ENCODE data around the gene ZNF511. TPM values are rescaled to one million over a fixed set of nuclear protein-coding genes. Genes with fewer than 3 reads are reported as not detected.

ZNF511 gene
- total RNA-seq, 1 experiment from 2014 or later: 89.4 TPM

DNA sequence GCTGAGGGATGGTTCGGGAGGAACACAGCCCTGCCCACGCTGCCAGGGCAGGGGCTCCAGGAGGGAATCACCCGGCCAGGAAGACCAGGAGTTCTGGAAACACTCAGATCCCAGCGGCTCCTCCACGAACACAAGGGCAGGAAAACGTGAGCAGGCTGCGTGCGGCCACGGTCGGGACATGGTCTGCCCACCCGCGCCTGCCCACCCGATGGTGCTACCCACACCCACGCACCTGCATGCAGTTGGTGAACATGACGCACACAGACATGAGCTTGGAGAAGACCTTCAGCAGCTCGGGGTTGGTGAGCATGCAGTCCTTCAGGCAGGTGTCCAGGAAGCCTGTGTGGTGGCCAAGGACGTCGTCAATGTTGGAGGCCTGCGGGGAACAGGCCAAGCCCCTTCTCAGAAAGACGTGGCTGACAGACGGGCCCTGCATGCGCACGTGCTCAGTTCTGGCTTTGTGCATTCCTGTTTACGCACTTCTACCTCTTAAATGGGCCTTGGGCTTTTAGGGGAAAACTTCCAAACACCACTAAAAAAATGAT is 25.8 kb upstream of the ZNF511 start:
- Mint-ChIP-seq H3K36me3 (ENCODE audit: insufficient read depth in 1 of 3, low read depth in 3 of 3) (peaks cover 20 to 67% (median 58%) of the 10 kb centered on the region in 3 experiments; a peak in 6 of 7 replicates), H3K4me1 (no peaks in the 10 kb centered on the region), H3K9me3 (no peaks in the 10 kb centered on the region), H3K27ac (no peak overlapping the region), H3K27me3 (ENCODE audit: low read depth) (no peaks in the 10 kb centered on the region), H3K4me3 (no peak overlapping the region)
- H3K18ac ChIP-seq (ENCODE audit: insufficient read length, low read depth, low read length): no peak overlapping the region
- no peaks in the 10 kb centered on the region for H3K27me3 ChIP-seq (ENCODE audit: insufficient read depth, low read length)
- H2BK5ac ChIP-seq (ENCODE audit: insufficient read length, low read length): no peak overlapping the region
- no peak overlapping the region for H2BK20ac ChIP-seq (ENCODE audit: low read depth, low read length, poor library complexity, severe bottlenecking)
- H3K23me2 ChIP-seq (ENCODE audit: insufficient read length, low read depth, low read length, poor library complexity, severe bottlenecking): no peaks in the 10 kb centered on the region
- no peak for DNase-seq
- H3T11ph ChIP-seq (ENCODE audit: low read length): no peak overlapping the region
- H3K14ac ChIP-seq (ENCODE audit: insufficient read depth, low read length): no peak overlapping the region
- no CpG with 5 or more reads among the region's 24 CpGs for WGBS (ENCODE audit: extremely low coverage, insufficient read length, low lambda C conversion rate)
- no peak overlapping the region for H2AFZ ChIP-seq (ENCODE audit: low read length)
- TF ChIP-seq, protein P1, sequence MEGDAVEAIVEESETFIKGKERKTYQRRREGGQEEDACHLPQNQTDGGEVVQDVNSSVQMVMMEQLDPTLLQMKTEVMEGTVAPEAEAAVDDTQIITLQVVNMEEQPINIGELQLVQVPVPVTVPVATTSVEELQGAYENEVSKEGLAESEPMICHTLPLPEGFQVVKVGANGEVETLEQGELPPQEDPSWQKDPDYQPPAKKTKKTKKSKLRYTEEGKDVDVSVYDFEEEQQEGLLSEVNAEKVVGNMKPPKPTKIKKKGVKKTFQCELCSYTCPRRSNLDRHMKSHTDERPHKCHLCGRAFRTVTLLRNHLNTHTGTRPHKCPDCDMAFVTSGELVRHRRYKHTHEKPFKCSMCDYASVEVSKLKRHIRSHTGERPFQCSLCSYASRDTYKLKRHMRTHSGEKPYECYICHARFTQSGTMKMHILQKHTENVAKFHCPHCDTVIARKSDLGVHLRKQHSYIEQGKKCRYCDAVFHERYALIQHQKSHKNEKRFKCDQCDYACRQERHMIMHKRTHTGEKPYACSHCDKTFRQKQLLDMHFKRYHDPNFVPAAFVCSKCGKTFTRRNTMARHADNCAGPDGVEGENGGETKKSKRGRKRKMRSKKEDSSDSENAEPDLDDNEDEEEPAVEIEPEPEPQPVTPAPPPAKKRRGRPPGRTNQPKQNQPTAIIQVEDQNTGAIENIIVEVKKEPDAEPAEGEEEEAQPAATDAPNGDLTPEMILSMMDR (conservative IDR thresholded peaks at IDR 0.05): no peak
- no peaks in the 10 kb centered on the region for H3K4me1 ChIP-seq (ENCODE audit: insufficient read depth, low read length)
- no peak overlapping the region for H3K23ac ChIP-seq (ENCODE audit: insufficient read length, low read depth, low read length)
- H2BK120ac ChIP-seq (ENCODE audit: low read depth, low read length, poor library complexity, severe bottlenecking): no peak overlapping the region
- no peak overlapping the region for H4K8ac ChIP-seq (replicated peaks; ENCODE audit: insufficient read length, low read depth, low read length)
- no peak overlapping the region for H3K27ac ChIP-seq (ENCODE audit: insufficient read length, low read depth, low read length)
- H2BK12ac ChIP-seq (ENCODE audit: insufficient read length, low read depth, low read length): no peak overlapping the region
- H3K56ac ChIP-seq (ENCODE audit: insufficient read length, low read depth, low read length): no peak overlapping the region
- no peaks in the 10 kb centered on the region for H4K20me1 ChIP-seq (ENCODE audit: control insufficient read depth, insufficient read depth, insufficient read length)
- H4K91ac ChIP-seq (ENCODE audit: insufficient read length, low read depth, low read length): no peak overlapping the region
- no peak overlapping the region for H2BK15ac ChIP-seq (ENCODE audit: low read depth, low read length)
- no peaks in the 10 kb centered on the region for H3K9me3 ChIP-seq (ENCODE audit: control insufficient read depth, low read depth, low read length)
- H3K9ac ChIP-seq (ENCODE audit: extremely low read depth, insufficient read length, low read length): no peak overlapping the region
- no peak overlapping the region for H2AK5ac ChIP-seq (ENCODE audit: insufficient read length, low read length)
- no peak overlapping the region for H4K5ac ChIP-seq (ENCODE audit: insufficient read length, low read depth, low read length)
- no peaks in the 10 kb centered on the region for H3K79me2 ChIP-seq (ENCODE audit: insufficient read depth, low read length)
- H3K4me2 ChIP-seq (ENCODE audit: insufficient read depth, insufficient read length, low read length): no peak overlapping the region
- no peak overlapping the region for H3K4ac ChIP-seq (ENCODE audit: low read depth, low read length)
- H3K79me1 ChIP-seq (ENCODE audit: insufficient read depth, low read depth, low read length, poor library complexity, severe bottlenecking): no peaks in the 10 kb centered on the region
